ENCODE results near the gene PLB1.

PLB1 gene

GRCh38 chr2:28589746-28590463 is 94.0 kb downstream of the PLB1 start:
- no peak for FAIRE-seq
- no peak for TF ChIP-seq POLR2AphosphoS5 (IDR thresholded peaks at IDR 0.05; ENCODE audit: low read depth, low read length)
- TF ChIP-seq POLR2A (IDR thresholded peaks at IDR 0.05; ENCODE audit: low read depth, low read length) = no peak
- TF ChIP-seq TAF1 (IDR thresholded peaks at IDR 0.05; ENCODE audit: borderline replicate concordance, low read depth, low read length) = no peak
- DNase-seq (ENCODE audit: insufficient read length) = no peak

- FAIRE-seq (no peak), DNase-seq (ENCODE audit: insufficient read length) (no peak)
- TF ChIP-seq POLR2AphosphoS5 (IDR thresholded peaks at IDR 0.05; ENCODE audit: low read depth, low read length) (no peak), TAF1 (IDR thresholded peaks at IDR 0.05; ENCODE audit: borderline replicate concordance, low read depth, low read length) (no peak), POLR2A (IDR thresholded peaks at IDR 0.05; ENCODE audit: low read depth, low read length) (no peak)
Observed at GRCh38 chr2:28590496-28591301, 94.8 kb downstream of the PLB1 start.

GRCh38 chr2:28591711-28592335 is 96.0 kb downstream of the PLB1 start:
- DNase-seq (ENCODE audit: insufficient read length) = no peak
- TF ChIP-seq POLR2A (IDR thresholded peaks at IDR 0.05; ENCODE audit: low read depth, low read length) (no peak), POLR2AphosphoS5 (IDR thresholded peaks at IDR 0.05; ENCODE audit: low read depth, low read length) (no peak), TAF1 (IDR thresholded peaks at IDR 0.05; ENCODE audit: borderline replicate concordance, low read depth, low read length) (no peak)
- FAIRE-seq = no peak

GRCh38 chr2:28592481-28592880 is 96.6 kb downstream of the PLB1 start:
- FAIRE-seq = no peak
- TF ChIP-seq POLR2A (IDR thresholded peaks at IDR 0.05; ENCODE audit: low read depth, low read length) = no peak
- TF ChIP-seq TAF1 (IDR thresholded peaks at IDR 0.05; ENCODE audit: borderline replicate concordance, low read depth, low read length) = no peak
- no peak for TF ChIP-seq POLR2AphosphoS5 (IDR thresholded peaks at IDR 0.05; ENCODE audit: low read depth, low read length)
- no peak for DNase-seq (ENCODE audit: insufficient read length)

- TF ChIP-seq POLR2AphosphoS5 (IDR thresholded peaks at IDR 0.05; ENCODE audit: low read depth, low read length) = no peak
- no peak for TF ChIP-seq TAF1 (IDR thresholded peaks at IDR 0.05; ENCODE audit: borderline replicate concordance, low read depth, low read length)
- TF ChIP-seq POLR2A (IDR thresholded peaks at IDR 0.05; ENCODE audit: low read depth, low read length) = no peak
- DNase-seq (ENCODE audit: insufficient read length) = no peak
- FAIRE-seq = no peak
Observed at GRCh38 chr2:28593160-28593755, 97.4 kb downstream of the PLB1 start.

GRCh38 chr2:28594000-28594331 is 98.1 kb downstream of the PLB1 start:
- TF ChIP-seq POLR2A (IDR thresholded peaks at IDR 0.05; ENCODE audit: low read depth, low read length) = no peak
- no peak for TF ChIP-seq POLR2AphosphoS5 (IDR thresholded peaks at IDR 0.05; ENCODE audit: low read depth, low read length)
- no peak for TF ChIP-seq TAF1 (IDR thresholded peaks at IDR 0.05; ENCODE audit: borderline replicate concordance, low read depth, low read length)
- DNase-seq (ENCODE audit: insufficient read length) (no peak), FAIRE-seq (no peak)

GRCh38 chr2:28594332-28595108 is 98.7 kb downstream of the PLB1 start:
- peak; percentile 96 for FAIRE-seq
- TF ChIP-seq POLR2A (IDR thresholded peaks at IDR 0.05; ENCODE audit: low read depth, low read length) (no peak), POLR2AphosphoS5 (IDR thresholded peaks at IDR 0.05; ENCODE audit: low read depth, low read length) (no peak), TAF1 (IDR thresholded peaks at IDR 0.05; ENCODE audit: borderline replicate concordance, low read depth, low read length) (no peak)
- peak; percentile 68 for DNase-seq (ENCODE audit: insufficient read length)

- no peak for TF ChIP-seq POLR2AphosphoS5 (IDR thresholded peaks at IDR 0.05; ENCODE audit: low read depth, low read length)
- no peak for TF ChIP-seq POLR2A (IDR thresholded peaks at IDR 0.05; ENCODE audit: low read depth, low read length)
- no peak for TF ChIP-seq TAF1 (IDR thresholded peaks at IDR 0.05; ENCODE audit: borderline replicate concordance, low read depth, low read length)
- no peak for DNase-seq (ENCODE audit: insufficient read length)
- no peak for FAIRE-seq
Observed at GRCh38 chr2:28595323-28595722, 99.5 kb downstream of the PLB1 start.

- DNase-seq (ENCODE audit: insufficient read length) (no peak), FAIRE-seq (no peak)
- no peak for TF ChIP-seq TAF1 (IDR thresholded peaks at IDR 0.05; ENCODE audit: borderline replicate concordance, low read depth, low read length)
- no peak for TF ChIP-seq POLR2A (IDR thresholded peaks at IDR 0.05; ENCODE audit: low read depth, low read length)
Observed at GRCh38 chr2:28598484-28598883, 102.6 kb downstream of the PLB1 start.

GRCh38 chr2:28600181-28600580 is 104.3 kb downstream of the PLB1 start:
- DNase-seq (ENCODE audit: insufficient read length) = no peak
- TF ChIP-seq POLR2A (IDR thresholded peaks at IDR 0.05; ENCODE audit: low read depth, low read length) = no peak
- TF ChIP-seq POLR2AphosphoS5 (IDR thresholded peaks at IDR 0.05; ENCODE audit: low read depth, low read length) = no peak
- no peak for TF ChIP-seq TAF1 (IDR thresholded peaks at IDR 0.05; ENCODE audit: borderline replicate concordance, low read depth, low read length)
- FAIRE-seq = no peak

GRCh38 chr2:28601616-28602015 is 105.8 kb downstream of the PLB1 start:
- FAIRE-seq = no peak
- no peak for DNase-seq (ENCODE audit: insufficient read length)

More at GRCh38 chr2:28601616-28602015, 105.8 kb downstream of the PLB1 start:
- TF ChIP-seq TAF1 (IDR thresholded peaks at IDR 0.05; ENCODE audit: borderline replicate concordance, low read depth, low read length) (no peak), POLR2AphosphoS5 (IDR thresholded peaks at IDR 0.05; ENCODE audit: low read depth, low read length) (no peak), POLR2A (IDR thresholded peaks at IDR 0.05; ENCODE audit: low read depth, low read length) (no peak)

Data from GM12892 (cell line).